KG1 (cell line): ENCODE measurements around the gene PI4KA.

Experiments used
- DNase-seq: peaks from one replicate; lab custom pipeline; 2025; lab: John Stamatoyannopoulos, UW

The PI4KA gene

GRCh38 chr22:20816559-20816958 is 42.1 kb downstream of the PI4KA start:
- DNase-seq = no peak

DNA sequence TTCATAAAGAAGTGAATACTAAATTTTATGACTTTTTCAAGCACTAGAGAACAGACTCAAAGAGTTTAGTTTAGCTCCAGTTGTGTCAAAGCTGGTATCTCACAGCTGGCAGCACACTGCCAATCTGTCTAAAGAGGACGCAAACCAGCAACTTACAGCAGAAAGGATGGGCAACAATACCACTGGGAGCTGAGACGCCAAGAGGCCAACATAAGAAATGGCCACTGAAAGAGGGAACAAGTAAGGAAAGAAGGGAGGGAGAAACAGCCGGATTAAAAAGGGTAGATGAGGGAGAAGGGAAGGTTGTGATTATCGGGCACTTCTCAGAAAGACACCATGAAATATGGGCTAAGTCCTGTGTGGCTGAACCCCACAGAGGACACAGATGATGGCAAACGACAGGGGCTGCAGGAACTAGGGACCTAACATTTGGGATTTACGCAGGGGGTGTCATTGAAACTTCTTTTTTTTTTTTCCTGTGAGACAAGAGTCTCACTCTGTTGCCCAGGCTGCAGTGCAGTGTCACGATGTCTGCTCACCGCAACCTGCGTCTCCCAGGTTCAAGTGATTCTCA is 43.0 kb downstream of the PI4KA start:
- no peak for DNase-seq

DNA sequence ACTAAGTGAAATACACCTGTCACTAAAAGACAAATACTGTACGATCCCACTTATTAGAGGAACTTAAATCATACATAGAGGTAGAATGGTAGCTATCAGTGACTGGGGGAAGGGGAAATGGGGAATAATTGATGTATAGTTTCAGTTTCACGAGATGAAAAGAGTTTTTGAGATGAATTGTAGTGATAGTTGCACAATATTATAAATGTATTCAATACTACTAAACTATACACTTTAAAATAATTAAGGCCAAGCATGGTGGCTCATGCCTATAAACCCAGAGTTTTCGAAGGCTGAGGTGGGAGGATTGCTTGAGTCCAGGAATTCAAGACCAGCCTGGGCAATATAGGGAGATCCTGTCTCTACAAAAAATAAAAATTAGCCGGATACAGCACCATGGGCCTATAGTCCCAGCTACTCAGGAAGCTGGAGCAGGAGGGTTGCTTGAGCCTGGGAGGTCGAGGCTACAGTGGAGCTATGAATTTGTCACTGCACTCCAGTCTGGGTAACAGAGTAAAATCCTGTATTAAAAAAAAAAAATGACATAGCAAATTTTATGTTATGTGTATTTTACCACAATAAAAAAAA is 44.3 kb downstream of the PI4KA start:
- DNase-seq = no peak

DNA sequence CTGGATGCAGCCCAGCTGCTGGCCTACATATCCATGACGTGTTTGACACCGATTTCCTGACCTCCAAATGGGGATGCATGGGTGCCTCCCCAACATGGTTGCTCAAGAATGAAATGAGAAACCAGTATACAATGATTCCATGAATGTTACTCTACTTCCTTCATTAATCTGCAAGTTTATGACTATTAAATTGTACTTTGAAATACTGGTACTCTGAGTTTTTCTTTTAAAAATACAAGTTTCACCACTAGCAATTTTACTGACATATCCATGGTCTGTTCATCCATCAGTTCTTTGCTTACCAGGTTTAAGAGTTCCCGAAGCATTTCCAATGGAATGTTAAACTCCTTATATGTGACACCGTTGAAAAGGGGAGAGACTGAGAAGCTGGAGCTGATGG is 45.6 kb downstream of the PI4KA start:
- DNase-seq = no peak

GRCh38 chr22:20811971-20812660 is 46.5 kb downstream of the PI4KA start:
- no peak for DNase-seq

- DNase-seq = no peak
Observed at GRCh38 chr22:20811171-20811570, 47.4 kb downstream of the PI4KA start.

DNA sequence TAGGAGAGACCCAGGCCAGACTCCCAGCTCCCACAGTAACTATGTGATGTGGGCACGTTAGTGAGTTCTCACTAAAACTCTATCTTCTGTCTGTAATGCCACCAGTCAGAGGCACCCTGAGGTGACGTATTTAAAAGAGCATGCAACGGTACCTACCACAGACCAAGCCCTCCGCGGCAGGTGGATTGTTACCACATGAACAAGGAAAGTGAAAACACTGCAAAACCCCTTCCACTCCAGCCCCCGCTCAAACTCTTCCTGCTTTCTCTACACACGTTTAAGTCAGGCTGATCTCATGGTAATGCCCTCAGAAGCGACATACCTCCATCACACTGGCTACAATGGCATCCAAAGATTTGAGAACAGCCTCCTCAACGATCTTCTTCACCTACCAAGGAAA is 48.0 kb downstream of the PI4KA start:
- DNase-seq = no peak

DNA sequence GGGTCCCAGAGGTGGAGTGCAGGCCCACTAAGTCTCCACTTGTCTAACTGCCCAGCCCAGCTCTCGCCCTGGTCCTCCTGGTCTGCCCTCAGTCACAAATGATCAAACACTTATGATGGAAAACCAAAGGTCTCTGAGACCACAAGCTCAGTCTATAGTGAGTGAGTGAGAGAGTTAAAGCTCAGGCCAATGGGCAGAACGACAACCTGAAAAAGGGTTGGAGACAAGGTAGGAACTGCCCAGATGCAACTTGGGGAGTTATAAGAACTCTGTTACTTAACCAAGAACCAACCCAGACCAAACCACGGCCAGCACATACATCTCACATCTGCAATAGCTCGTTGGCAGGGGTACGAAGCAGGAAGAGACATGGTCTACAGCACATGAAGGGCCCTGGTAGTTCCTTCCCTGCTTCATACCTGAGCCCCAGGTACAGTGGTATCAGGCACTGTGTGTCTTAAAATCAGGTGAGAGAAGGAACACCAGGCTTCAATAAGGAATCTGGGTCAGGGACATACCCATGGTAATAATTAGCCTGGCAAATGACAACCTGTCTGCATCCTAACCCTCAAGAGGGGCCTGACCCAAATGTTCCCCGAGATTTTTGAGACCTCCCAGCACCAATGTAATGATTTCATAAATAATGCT is 48.9 kb downstream of the PI4KA start:
- no peak for DNase-seq

DNA sequence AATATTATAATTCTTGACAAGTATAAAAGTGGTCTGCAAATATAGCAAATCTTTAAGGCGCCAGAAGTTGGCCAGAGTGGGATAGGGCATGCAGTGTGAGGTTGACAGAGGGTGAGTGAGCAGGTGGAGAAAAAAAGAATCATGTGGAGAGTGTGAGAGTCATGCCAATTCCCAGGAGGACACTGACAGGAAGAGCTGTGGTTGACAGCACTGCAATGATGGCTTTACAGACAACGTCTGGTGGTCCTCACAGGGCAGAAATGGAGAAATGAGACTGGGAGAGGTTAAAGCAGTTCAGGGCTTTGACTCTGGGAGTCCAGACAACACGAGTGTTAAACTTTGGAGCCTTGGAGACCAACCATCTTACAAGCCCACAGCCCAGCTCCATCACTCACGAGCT is 49.8 kb downstream of the PI4KA start:
- no peak for DNase-seq

GRCh38 chr22:20807315-20807752 is 51.3 kb downstream of the PI4KA start:
- DNase-seq = no peak

DNA sequence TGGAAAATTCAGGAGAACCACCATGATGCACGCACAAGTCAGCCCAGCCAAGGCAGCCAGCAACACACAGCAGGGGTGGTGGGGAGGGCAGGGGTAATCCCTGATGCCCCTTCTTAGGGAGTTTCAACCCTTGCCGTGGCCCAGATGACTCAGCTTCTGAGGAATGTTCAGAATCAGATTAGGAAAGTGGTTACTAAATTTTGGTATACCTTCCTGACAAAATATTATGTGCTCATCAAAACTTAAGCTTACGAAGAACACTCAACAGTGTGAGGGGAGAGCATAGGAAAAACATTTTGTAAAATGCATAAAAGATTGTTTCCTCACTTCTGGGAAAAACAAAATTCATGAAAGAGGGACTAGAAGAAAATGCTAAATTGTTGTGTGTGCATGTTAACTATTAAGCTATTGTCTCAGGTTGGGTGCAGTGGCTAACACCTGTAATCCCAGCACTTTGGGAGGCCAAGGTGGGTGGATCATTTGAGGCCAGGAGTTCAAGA is 52.6 kb downstream of the PI4KA start:
- no peak for DNase-seq

- DNase-seq = no peak
Observed at GRCh38 chr22:20804650-20805049, 54.0 kb downstream of the PI4KA start.

- DNase-seq = no peak
Observed at GRCh38 chr22:20803696-20804324, 54.8 kb downstream of the PI4KA start.

DNA sequence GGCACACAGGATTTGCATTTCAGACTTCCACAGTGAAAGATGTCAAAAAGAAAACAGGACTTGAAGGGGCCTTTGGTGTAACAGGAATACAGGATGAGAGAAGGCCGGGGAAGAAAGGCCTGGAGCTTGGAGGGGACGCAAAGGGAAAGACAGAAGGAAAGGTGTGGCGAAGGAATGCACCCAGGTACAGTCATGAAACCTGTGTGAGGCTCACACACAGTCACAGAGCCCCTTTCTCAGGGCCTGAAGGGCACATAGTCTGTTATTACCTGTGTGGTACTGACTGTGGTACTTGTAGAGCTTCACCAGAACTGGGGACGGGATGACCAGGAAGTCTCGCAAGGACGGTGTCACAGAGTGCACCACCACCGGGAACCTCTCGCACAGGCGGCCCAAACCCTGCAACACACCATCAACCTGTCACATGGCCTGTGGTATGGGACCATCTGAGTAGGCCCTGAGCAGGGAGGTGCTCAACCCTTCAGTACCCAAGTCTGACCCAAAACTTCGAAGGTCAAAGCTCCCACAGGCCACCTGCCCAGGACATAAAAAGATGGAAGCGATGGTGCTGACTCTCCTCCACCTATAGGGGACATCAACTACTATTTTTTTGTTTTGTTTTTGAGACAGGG is 55.6 kb downstream of the PI4KA start:
- no peak for DNase-seq

- DNase-seq = no peak
Observed at GRCh38 chr22:20802452-20802851, 56.2 kb downstream of the PI4KA start.

- DNase-seq = no peak
Observed at GRCh38 chr22:20799449-20799848, 59.2 kb downstream of the PI4KA start.

DNA sequence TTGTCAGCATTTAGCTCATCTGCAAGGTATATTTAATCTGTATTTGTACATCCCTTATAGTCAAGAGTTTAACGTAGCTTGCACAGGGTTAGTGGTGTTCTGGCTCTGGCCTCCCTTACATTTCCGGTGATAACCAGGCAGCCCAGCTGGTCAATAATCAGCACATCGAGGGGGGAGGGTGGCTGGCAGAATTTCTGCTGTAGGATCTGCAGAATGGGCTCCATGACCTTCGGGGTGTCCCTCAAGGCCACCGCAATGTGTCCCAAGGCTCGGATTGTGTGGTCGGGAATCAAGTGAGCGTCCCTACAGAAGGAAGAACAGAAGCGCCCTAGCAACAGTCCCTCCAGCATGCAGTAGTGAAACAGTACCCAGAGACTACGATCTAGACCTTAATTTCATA is 59.6 kb downstream of the PI4KA start:
- no peak for DNase-seq

DNA sequence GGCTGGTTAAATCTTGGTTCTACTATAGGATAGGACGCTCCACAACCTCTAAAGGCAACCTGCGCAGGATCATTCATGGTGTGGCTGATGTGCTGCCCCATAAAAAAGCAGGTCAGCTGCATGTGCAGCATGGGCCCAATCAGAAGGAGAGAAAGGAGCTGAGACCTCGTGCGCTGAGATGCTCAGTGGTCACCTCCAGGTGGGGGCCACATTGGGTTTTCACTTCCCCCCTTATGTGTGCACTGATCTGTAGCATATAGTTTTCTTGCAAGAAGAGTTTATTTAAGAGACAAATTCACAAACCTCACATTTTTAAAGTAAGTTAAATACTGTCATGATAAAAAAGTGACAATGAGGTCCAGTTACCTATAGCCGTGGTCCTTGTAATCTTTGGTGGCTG is 60.4 kb downstream of the PI4KA start:
- DNase-seq = no peak

DNA sequence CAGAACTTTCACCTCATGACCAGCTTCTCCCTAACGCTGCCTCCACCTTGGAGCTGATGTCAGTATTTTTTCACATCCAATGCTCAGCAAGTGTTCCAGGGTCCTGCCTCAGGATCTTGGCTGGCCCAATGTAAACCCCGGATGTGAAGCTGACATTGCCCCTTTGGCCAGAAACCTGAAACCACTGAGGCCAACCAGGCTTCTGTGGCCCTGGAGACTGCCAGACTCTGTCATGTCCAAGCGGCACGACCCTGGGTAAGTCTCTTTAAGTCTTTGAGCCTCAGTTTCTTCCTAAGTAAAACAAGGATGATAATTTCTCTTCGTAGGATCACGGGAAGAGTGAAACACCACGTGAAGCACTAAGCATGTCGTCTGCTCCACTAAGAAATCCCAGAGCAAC is 61.9 kb downstream of the PI4KA start:
- no peak for DNase-seq

DNA sequence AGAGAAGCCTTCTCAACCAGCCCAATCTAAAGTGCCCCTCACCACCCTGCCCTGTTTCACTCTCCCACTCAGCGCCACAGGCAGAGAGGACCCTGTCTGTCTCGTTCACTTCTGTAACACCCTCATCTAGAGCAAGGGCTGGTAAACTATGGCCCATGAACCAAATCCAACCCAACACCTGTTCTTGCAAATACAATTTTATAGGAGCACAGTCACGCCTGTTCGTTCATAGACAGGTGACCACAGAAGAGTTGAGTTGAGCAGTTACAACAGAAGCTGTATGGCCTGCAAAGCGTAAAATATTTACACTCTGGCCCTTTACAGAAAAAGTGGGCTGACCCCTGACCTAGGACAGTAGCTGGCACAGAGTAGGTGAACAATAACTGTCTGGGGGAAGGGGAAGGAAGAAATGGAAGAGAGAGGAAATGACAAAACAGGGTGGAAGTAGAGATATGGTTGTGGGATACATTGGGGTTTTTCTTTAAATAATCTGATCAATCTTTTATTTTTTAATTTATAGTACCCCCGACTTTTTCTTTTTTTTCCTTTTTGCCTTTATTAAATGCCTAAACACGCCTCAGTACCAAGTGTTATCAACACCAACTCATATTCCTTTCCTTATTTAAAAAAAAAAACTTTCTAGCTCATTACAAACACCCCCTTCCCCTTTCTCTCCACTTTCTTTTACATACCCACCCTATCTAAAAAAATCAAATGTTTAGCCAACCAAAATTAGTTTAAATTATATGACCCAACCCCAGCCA is 63.8 kb downstream of the PI4KA start:
- DNase-seq = no peak
